RWPE1 (cell line): ENCODE measurements around the gene UGT1A10.
"Not testable (repeated sequence)": the region's sequence is repeated elsewhere in the genome, so short reads cannot be mapped to it uniquely, and the experiment has no call there.

ENCODE experiments used
- CTCF ChIA-PET: fragments of 350-600 bp; sonication (Branson Sonifier 250); formaldehyde crosslinking; extraction: SDS; loops from one replicate; lab custom pipeline; 2021; lab: Yijun Ruan, JAX
- POLR2A ChIA-PET: fragments of 400-600 bp; formaldehyde crosslinking; extraction: SDS; loops from one replicate; lab custom pipeline; 2020; ENCODE audit warnings: antibody characterized with exemption; ENCODE audit not compliant: low non-redundant PET; lab: Yijun Ruan, JAX
- DNase-seq: peaks from one replicate; pipeline ENCODE4 v3.0.0; 2012; ENCODE audit warnings: low spot score
- H3K27ac ChIP-seq: fragments of 450-650 bp; 2 replicates; pipeline ENCODE4 v1.5.1; 2017
- CTCF ChIP-seq: fragments of 450-650 bp; conservative IDR thresholded peaks from 2 replicates; pipeline ENCODE4 v1.5.1; 2017; ENCODE audit warnings: low read depth, mild to moderate bottlenecking

The UGT1A10 gene

DNA sequence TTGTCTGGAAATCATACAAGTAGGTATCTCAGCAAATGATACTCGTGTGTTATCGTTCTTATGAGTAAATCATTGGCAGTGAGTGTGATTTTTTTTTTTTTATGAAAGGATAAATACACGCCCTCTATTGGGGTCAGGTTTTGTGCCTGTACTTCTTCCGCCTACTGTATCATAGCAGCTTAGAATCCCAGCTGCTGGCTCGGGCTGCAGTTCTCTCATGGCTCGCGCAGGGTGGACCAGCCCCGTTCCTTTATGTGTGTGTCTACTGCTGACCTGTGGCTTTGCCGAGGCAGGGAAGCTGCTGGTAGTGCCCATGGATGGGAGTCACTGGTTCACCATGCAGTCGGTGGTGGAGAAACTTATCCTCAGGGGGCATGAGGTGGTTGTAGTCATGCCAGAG is at the start of gene UGT1A10:
Gene UGT1A10 (plus strand): TSS at position 143 of the 400 bp plus-strand sequence. CDS start 75 bp downstream, at position 218.
- POLR2A ChIA-PET, CTCF ChIA-PET, H3K27ac ChIP-seq, DNase-seq: not testable (repeated sequence)

DNA sequence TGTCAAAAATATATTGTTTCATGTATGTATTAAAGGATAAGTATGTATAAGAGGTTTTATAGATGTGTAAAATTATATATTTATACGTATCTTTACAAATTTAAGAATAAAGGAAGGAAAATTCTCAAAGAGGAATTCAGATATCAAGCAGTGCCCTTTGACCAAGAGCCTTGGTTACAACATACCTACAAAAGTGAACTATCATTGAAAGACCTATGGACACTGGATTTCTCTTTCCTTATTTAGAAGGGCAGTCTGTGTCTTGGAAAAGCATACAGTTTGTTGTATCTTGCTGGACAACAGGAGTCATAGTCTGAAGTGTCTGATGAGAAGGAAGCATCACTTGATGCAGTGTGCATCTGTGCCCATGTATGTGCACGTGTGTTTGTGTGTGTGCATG is 47.8 kb upstream of the UGT1A10 start:
- CTCF ChIA-PET = no interaction called here
- POLR2A ChIA-PET = no interaction called here

DNA sequence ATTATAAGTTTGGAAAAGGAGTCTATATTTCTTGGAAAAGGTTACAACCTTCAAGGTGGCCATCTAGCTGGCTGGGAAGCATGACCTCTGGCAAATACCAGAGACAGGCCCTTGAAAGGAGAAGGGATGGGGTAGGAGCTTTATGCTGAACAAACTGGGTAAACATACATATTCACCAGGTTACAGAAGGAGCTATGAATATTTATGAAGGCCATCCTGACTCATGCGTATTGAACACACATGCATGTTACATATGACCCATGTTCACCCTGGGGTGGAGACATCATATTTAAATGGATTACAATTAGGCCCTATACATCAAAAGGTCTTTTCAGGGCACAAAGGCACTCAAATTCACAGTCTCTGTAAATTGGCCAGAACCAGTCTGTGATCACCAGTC is 43.5 kb upstream of the UGT1A10 start:
- DNase-seq, CTCF ChIA-PET, POLR2A ChIA-PET, H3K27ac ChIP-seq: not testable (repeated sequence)

More for the DNA sequence above, 47.8 kb upstream of the UGT1A10 start:
- DNase-seq = no peak
- no peak overlapping the region for H3K27ac ChIP-seq
- no peak for TF ChIP-seq CTCF

GRCh38 chr2:233593201-233593600 is 43.0 kb upstream of the UGT1A10 start:
- POLR2A ChIA-PET = no interaction called here
- no peak for DNase-seq
- TF ChIP-seq CTCF = no peak
- CTCF ChIA-PET = interaction anchor here (0.6 kb wide), 1 partner anchor 298 kb away, joined by 5 read pairs; no protein-coding TSS in a partner anchor
- H3K27ac ChIP-seq = no peak overlapping the region

GRCh38 chr2:233597522-233597921 is 38.7 kb upstream of the UGT1A10 start:
- DNase-seq = no peak
- ChIA-PET POLR2A (no interaction called here), CTCF (interaction anchor here (0.7 to 1.4 kb wide), 2 partner anchors 114 to 334 kb away, joined by 3 to 6 read pairs; no protein-coding TSS in a partner anchor)
- no peak overlapping the region for H3K27ac ChIP-seq
- no peak for TF ChIP-seq CTCF

DNA sequence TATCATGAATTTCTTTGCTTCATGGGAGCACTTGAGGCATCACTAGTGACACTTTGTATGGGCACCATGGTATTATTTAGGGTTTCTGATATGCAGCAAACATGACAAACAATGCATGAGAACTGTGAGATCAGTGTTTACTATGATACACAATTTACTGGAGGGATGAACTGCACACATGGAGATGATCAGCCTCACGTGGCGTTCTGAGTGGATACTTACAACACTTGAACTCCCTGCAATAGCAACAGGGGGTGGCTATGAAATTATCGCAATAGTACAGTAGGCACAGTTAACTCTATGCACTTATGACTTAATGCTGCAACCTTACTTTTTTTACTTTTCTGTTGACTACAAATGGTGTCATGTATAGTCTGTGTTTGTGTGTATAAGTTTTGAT is 37.3 kb upstream of the UGT1A10 start:
- ChIA-PET POLR2A (no interaction called here), CTCF (no interaction called here)
- no peak for DNase-seq
- TF ChIP-seq CTCF = no peak
- H3K27ac ChIP-seq = no peak overlapping the region

- H3K27ac ChIP-seq = no peak overlapping the region
- POLR2A ChIA-PET = no interaction called here
- no peak for TF ChIP-seq CTCF
- DNase-seq = no peak
- CTCF ChIA-PET = interaction anchor here (0.6 kb wide), 1 partner anchor 124 kb away, joined by 3 read pairs; no protein-coding TSS in a partner anchor
Observed at GRCh38 chr2:233600386-233600785, 35.9 kb upstream of the UGT1A10 start.

DNA sequence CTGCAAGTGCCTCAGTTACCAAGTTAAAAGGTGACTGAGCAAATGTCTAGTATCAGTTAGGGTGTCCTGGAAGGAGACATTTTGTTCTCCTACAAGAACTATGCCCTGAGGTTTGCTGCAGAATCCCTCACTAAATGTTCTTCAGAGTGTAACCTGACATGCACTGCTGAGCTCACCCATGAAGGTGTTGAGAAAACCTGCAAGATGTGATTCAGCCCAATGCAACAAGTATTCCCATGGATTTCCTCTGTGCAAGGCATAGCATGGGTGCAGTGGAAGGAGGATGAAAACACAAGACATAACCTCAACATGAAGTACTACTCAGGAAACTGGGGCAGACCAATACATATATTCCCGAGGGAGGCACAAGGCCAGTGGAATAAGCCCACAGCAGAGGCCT is 34.2 kb upstream of the UGT1A10 start:
- TF ChIP-seq CTCF = no peak
- POLR2A ChIA-PET = no interaction called here
- H3K27ac ChIP-seq = no peak overlapping the region
- no peak for DNase-seq
- CTCF ChIA-PET = interaction anchor here (0.6 to 0.7 kb wide), 2 partner anchors 15 to 29 kb away, joined by 3 read pairs; no protein-coding TSS in a partner anchor
